ENCODE results near the gene ICA1.

DNA sequence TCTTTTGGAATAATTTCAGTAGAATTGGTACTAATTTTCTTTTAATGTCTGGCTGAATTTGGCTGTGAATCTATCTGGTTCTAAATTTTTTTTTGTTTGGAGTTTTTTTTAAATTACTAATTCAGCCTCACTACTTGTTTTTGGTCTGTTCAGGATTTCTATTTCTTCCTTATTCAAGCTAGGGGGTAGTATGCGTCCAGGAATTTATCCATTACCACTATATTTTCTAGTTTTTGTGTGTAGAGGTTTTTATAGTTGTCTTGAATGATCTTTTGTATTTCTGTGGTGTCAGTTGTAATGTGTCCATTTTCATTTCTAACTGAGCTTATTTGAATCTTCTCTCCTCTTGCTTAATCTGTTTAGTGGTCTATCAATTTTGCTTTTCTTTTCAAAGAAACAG, 48.9 kb upstream of the ICA1 start:
- TF ChIP-seq, protein P1, sequence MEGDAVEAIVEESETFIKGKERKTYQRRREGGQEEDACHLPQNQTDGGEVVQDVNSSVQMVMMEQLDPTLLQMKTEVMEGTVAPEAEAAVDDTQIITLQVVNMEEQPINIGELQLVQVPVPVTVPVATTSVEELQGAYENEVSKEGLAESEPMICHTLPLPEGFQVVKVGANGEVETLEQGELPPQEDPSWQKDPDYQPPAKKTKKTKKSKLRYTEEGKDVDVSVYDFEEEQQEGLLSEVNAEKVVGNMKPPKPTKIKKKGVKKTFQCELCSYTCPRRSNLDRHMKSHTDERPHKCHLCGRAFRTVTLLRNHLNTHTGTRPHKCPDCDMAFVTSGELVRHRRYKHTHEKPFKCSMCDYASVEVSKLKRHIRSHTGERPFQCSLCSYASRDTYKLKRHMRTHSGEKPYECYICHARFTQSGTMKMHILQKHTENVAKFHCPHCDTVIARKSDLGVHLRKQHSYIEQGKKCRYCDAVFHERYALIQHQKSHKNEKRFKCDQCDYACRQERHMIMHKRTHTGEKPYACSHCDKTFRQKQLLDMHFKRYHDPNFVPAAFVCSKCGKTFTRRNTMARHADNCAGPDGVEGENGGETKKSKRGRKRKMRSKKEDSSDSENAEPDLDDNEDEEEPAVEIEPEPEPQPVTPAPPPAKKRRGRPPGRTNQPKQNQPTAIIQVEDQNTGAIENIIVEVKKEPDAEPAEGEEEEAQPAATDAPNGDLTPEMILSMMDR (IDR thresholded peaks at IDR 0.05) = no peak
- TF ChIP-seq EZH2phosphoT487 (IDR thresholded peaks at IDR 0.05) (no peak), EZH2 (IDR thresholded peaks at IDR 0.05) (no peak)

Measured in neural progenitor cell (in vitro differentiated cells).